GM12873 (cell line): ENCODE data around the gene LGI4.

Experiments
- CTCF ChIP-seq: IDR thresholded peaks from 2 replicates; pipeline ENCODE4 v1.5.1; 2012; ENCODE audit warnings: low read depth, mild to moderate bottlenecking, moderate library complexity, low read length, control low read depth; ENCODE audit not compliant: insufficient read depth; ENCODE audit errors: missing control alignments

LGI4 gene

DNA sequence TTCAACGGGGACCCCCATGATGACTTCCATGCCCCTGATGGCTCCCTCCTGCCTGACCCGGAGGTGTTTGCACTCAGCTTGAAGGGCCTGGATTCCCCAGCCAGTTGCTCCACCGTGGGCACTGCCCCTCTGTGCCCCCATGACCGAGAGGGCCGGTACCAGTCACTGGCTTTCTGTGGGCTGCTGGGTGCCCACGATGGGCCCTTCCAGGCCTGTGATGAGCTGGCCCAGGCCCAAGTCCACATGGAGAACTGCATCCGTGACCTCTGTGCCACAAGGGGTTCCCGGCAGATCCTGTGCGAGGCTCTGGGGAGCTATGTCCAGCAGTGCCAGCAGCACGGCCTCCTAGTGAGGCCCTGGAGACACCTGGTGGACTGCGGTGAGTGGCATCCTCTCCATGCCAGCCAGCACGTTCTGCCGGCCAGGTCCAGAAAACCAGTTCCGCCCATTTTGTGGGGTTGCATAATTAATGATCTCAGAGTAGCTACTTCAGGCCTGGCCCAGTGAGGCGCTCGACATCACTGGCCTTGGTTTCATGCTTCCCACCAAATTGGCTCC, 54.2 kb downstream of the LGI4 start:
- no peak for TF ChIP-seq CTCF

DNA sequence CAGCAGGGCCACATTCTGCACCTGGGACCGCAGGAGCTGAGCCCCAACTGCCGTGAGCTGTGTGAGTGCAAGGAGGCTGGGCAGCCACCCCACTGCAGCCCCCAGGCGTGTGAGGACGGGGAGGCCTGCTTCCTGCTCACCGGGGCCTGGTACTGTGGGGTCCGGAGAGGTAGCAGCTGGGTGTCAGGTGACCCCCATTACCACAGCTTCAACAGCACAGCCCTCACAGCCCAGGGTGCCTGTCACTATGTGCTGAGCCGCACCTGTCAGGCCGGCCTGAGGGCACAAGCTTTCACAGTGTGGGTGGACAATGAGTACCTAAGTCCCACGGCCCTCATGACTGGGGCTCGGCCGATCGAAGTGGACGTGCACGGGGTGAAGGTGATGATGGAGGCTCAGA, 55.0 kb downstream of the LGI4 start:
- no peak for TF ChIP-seq CTCF

GRCh38 chr19:35077411-35078223, 57.2 kb downstream of the LGI4 start:
- no peak for TF ChIP-seq CTCF

GRCh38 chr19:35076657-35077056, 58.2 kb downstream of the LGI4 start:
- TF ChIP-seq CTCF, result no peak

DNA sequence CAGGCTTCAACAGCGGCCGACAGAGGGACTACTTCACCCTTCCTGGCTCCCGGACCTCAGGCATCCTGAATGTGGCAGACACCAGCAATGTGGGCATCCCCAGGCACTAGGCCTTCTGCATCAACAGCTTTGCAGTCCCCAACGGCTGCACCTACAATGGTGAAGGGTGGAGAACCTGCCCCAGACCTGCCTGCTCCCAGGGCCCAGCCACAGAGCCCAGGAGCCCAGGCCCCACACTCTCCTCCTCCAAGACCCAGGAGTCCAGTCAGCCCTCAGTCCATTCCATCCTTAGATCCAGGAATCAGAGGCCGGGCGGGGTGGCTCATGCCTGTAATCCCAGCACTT, 58.9 kb downstream of the LGI4 start:
- TF ChIP-seq CTCF, result no peak

DNA sequence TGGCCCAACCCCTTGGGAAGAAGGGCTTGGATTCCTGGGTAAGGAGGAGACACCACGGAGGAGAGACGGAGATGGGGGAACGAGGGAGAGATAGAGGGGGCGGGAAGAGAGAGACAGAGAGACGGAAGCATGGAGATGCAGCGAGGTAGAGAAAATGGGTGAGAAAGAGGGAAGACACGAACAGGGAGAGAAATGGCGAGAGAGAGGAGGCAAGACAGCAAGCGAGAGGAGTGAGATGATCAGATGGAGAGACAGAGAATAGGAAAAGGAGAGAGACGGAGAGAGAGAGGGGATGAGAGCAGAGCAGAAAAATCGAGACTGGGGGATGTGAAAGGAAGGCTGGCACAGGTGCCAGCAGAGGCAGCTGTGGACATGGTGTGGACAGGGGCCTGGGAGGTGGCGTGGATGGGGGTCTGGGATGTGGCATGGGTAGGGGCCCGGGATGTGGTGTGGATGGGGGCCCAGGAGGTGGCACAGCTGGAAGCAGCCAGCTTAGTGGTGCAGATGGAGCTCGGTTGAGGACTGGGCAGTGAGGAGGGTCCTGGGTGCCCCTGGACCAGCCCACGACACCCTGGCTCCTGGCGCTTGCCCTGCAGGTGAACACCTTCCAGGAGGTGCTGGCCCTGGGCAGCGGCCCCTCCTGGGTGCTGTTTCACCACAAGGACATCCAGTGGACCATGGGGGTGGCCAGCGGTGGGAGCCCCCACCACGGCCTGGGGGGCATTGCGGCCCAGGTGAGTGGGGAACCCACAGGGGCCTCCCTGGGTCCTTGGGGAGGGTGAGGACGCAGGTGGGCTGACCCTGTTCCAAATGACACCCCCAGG, 59.4 kb downstream of the LGI4 start:
- no peak for TF ChIP-seq CTCF
